Activated CD4-positive, alpha-beta T cell treated with anti-CD3 and anti-CD28 coated beads for 48 hours (primary cell): ENCODE data around the gene TMSB15B.
"Not testable (repeated sequence)": the region's sequence is repeated elsewhere in the genome, so short reads cannot be mapped to it uniquely, and the experiment has no call there.

Experiments used
- DNase-seq: peaks from one replicate; pipeline ENCODE4 v3.0.0-alpha.2; 2020

Gene TMSB15B

GRCh38 chrX:103962411-103963278 is at the start of gene TMSB15B:
Gene TMSB15B (plus strand): TSS chrX:103962627.
- not testable (repeated sequence) for DNase-seq

- DNase-seq = no peak
These were observed 48.9 kb upstream of the TMSB15B start for GRCh38 chrX:103913356-103914020.

DNA sequence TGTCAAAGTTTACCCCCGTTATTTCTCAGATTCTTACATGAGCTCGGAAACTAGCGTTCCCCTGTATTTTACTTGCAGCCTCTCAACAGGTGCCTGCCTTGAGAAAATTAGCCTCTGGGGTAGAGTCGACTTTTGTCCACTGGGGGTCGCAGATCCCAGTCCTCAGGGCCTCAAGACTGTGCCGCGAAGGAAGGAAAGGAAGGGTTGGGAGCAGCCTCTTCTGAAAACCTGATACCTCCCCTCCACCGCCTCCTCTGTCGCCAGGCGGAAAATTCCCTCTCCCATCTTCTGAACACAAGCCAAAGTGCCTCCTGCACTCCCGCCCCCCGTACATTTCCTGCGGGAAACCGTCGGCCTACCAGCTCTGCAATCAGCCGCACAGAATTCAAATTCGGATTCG is 44.4 kb upstream of the TMSB15B start:
- peak; percentile 53 for DNase-seq

DNA sequence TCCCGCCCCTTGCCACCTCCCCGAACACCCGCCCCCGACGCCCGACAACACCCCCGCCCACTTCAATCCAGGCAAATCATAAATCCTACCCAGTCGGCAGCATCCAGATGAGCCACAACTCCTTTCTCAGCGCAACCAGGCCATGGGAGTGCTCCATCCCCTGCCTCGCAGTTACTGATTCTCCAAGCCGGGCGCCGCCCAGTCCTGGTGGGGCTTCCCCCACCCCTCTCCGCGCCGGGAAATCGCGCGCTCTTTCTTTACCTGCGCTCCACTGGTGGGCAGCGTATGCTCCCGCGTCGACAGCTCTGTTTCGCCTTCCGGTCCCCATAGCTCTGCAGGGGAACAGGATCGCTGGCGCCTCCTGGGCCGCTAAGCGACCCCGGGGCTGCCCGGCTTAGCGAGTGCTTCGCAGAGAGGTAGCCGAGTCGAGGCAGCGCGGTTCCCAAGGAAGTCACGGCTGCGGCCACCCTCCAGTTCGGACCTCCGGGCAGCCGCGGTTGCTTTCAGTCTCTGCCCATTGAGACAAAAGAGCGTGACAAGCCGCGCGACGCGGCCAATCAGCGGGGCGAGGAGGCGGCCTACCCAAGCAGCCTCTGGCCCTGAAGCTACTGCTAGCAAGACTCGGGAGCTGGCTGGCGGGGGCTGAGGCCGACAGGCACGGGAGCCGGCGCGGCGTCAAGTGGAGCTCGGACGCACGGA is 43.7 kb upstream of the TMSB15B start:
- DNase-seq = peak; percentile 75

GRCh38 chrX:103919270-103919637 is 43.2 kb upstream of the TMSB15B start:
- DNase-seq = peak; percentile 41

GRCh38 chrX:103920515-103920914 is 41.9 kb upstream of the TMSB15B start:
- DNase-seq = not testable (repeated sequence)

DNA sequence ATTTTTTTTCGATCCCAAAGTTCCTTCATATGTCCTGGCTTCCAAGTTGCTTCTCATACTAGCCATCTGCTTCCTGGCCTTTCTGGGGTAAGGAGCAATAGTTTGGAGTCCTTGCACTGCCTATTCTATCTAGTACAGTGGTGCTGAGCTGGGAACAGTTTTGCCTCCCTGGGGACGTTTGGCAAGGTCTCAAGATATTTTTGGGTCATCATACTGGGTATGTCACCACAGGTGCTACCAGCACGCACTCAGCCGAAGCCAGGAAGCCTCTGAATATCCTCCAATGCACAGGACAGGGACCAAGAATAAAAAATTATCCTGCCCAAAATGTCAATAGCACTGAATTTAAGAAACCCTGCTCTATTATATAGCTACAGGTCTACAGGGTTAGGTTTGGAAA is 35.4 kb upstream of the TMSB15B start:
- DNase-seq = no peak

DNA sequence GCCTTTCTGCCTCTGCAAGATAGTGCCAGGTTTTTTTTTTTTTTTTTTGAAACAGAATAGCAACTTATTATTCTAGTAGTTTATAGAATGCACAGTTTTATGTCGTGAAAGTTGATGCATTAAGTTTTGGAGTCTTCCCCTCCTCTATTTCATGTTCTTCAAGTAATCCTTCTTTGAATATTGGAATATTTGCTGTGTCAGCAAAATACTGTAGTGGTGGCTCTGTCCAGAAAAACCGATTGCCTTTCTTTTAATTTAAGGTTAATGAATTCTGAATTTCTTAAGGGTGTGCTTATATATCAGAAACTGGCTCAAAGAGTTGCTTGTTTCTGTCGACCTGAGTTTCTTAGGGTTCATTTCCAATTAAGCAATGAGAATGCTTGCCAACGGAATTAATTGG is 34.8 kb upstream of the TMSB15B start:
- no peak for DNase-seq

GRCh38 chrX:103932133-103932532 is 30.3 kb upstream of the TMSB15B start:
- peak; percentile 3 for DNase-seq

DNA sequence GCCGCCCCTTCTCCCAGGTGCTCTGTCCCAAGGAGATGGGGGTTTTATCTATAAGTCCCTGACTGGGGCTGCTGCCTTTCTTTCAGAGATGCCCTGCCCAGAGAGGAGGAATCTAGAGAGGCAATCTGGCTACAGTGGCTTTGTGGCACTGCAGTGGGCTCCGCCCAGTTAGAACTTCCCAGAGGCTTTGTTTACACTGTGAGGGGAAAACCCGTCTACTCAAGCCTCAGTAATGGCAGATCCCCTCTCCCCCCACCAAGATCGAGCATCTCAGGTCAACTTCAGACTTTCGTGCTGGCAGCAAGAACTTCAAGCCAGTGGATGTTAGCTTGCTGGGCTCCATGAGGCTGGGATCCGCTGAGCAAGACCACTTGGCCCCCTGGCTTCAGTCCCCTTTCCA is 22.2 kb upstream of the TMSB15B start:
- DNase-seq = not testable (repeated sequence)

- no peak for DNase-seq
These were observed 21.0 kb upstream of the TMSB15B start for GRCh38 chrX:103941201-103941975.

DNA sequence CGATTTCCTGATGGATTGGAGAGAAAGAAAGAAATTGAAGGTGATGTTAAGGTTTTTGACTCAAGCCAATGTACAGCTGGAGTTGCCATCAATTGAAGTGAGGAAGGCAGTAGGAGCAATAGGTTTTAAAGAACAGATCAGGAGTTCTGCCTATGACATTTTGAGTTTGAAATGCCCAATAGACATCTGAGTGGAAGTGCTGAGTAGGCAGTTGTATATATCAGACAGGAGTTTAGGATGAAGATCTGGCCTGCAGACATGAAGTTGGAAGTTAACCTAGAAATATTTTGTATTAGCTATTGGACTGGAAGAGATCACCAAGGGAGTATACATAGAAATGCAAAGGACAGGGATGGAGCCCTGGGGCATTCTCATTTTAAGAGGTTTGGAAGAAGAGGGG is 12.9 kb upstream of the TMSB15B start:
- no peak for DNase-seq

DNA sequence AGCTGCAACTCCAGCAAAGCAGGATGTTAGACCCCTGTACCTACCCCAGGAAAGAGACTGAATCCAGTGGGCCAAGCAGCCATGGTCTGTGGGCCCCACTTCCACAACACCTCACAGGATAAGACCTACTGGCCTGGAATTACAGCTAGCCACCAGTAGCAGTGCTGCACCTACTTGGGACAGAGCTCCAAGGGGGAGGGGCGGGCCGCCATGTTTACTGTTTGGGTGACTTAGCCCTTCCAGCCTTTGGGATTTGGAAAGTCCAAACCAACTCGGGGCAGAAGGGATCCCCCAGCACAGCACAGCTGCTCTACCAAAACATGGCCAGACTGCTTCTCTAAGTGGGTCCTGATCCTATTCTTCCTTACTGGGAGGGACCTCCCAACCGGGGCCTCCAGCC is 9.1 kb upstream of the TMSB15B start:
- no peak for DNase-seq

- DNase-seq = no peak
These were observed 8.2 kb upstream of the TMSB15B start for GRCh38 chrX:103954259-103954658.

DNA sequence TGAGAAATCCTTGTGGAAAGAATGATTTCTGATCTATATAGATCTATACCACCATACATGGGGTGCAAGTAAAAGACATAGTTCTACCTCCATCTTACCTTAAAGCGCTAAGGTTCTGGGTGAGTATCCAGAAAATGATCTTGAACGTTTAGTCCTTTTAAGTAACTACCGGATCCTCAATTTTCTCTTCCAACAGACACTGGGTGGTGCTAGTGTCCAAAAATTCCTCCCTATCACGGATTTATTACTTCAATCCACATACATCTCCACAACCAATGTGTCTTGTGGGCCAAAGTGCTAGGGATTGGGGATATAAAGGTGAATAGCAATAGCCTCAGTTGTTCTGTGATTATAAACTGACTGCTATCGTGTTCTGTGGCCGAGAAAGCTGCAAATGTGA is 1.8 kb upstream of the TMSB15B start:
- DNase-seq = not testable (repeated sequence)

DNA sequence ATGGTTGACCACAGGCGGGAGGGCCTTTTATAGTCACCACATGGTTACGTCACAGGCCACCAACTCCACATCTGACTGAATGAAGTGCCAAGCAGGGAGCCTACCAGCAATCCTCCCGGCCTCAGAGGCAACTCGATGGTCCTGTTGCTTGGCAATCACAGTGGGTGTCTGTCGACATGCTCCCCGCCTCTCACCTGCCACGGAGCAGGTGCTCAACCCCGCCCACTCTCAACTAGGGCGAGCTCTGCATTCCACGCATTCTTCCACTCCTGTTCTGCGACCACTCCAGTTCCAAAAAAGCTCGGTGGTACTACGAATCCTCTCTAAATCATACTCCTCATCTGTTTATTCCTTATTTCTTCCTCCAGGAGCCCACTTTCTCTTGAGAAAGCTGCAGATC is 21.1 kb downstream of the TMSB15B start:
- not testable (repeated sequence) for DNase-seq

GRCh38 chrX:103999234-103999633 is 36.8 kb downstream of the TMSB15B start:
- DNase-seq = no peak

DNA sequence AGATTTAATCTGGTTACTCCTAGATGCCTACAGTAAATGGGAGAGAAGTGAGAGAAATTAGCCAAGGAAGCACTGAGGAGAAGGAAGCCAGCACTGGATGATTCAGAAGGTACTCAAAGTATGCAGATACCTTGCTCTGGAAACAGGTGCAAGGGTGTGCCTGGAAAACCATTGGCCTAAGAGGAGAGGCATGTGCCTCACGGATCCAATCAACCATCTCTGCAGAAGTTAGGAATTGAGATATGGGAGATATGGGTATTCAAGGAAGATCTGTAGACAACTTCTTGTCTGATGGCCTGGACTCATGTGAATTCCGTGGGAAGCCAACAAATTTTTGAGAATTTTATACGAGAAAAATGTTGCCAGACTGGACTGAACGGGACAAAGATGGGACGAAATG is 46.4 kb downstream of the TMSB15B start:
- no peak for DNase-seq

- DNase-seq = no peak
These were observed 50.7 kb downstream of the TMSB15B start for GRCh38 chrX:104013158-104013557.

- no peak for DNase-seq
These were observed 51.2 kb downstream of the TMSB15B start, which contains the start of gene H2BW1 for GRCh38 chrX:104013606-104014005. Gene H2BW1 (minus strand): TSS chrX:104013708. CDS start chrX:104013576, 132 bp downstream.

DNA sequence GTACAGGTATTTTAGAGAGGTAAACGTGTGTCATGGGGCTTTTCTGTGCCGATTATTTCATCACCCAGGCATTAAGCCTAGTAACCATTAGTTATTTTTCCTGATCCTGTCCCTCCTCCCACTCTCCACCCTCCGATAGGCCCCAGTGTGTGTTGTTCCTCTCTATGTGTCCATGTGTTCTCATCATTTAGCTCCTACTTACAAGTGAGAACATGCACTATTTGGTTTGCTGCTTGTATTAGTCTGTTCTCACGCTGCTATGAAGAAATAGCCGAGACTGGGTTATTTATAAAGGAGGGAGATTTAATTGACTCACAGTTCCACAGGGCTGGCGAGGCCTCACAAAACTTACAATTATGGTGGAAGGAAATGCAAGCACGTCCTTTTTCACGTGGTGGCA is 53.1 kb downstream of the TMSB15B start:
- DNase-seq = not testable (repeated sequence)
